K562 (cell line): ENCODE data around the gene MMEL1. TPM values are rescaled to one million over a fixed set of nuclear protein-coding genes. Genes with fewer than 3 reads are reported as not detected.

Experiments used
- ARID1B ChIP-seq: fragments of 450-650 bp; IDR thresholded peaks from 2 replicates; pipeline ENCODE4 v1.6.1; 2016; ENCODE audit warnings: antibody characterized with exemption, mild to moderate bottlenecking, inconsistent platforms
- ARID3A ChIP-seq: IDR thresholded peaks from 2 replicates; pipeline ENCODE4 v1.6.1; 2012; ENCODE audit warnings: low read depth, low read length, improper control_type of control experiment, borderline replicate concordance
- ATF6 ChIP-seq: sonication (generic); formaldehyde crosslinking; IDR thresholded peaks from 2 replicates; pipeline ENCODE4 v1.4.0; 2020; ENCODE audit warnings: mild to moderate bottlenecking, missing genetic modification reagents
- BRD9 ChIP-seq: fragments of 450-650 bp; IDR thresholded peaks from 2 replicates; pipeline ENCODE4 v1.6.1; 2018; ENCODE audit warnings: low read depth; ENCODE audit not compliant: partially characterized antibody
- HOMEZ ChIP-seq: fragments of 250-450 bp; sonication (Bioruptor Pico); IDR thresholded peaks from 2 replicates; pipeline ENCODE4 v1.4.0; 2020; ENCODE audit warnings: mild to moderate bottlenecking, moderate library complexity
- HOXB6 ChIP-seq: fragments of 250-450 bp; sonication (Bioruptor Pico); IDR thresholded peaks from 2 replicates; pipeline ENCODE4 v1.5.1; 2022; ENCODE audit warnings: mild to moderate bottlenecking, borderline replicate concordance
- NCOR1 ChIP-seq: fragments of 450-650 bp; IDR thresholded peaks from 2 replicates; pipeline ENCODE4 v1.6.1; 2016; ENCODE audit warnings: mild to moderate bottlenecking, moderate library complexity
- POLR2AphosphoS5 ChIP-seq: IDR thresholded peaks from 2 replicates; pipeline ENCODE4 v1.6.1; 2011; ENCODE audit warnings: mild to moderate bottlenecking, low read depth, low read length, moderate library complexity; ENCODE audit not compliant: control insufficient read depth, insufficient read depth
- POLR2G ChIP-seq: fragments of 200-400 bp; formaldehyde crosslinking; IDR thresholded peaks from 2 replicates; pipeline ENCODE4 v1.6.1; 2017; ENCODE audit warnings: low read depth, mild to moderate bottlenecking, antibody characterized with exemption, low read length, moderate library complexity
- PTTG1 ChIP-seq: fragments of 450-650 bp; IDR thresholded peaks from 2 replicates; pipeline ENCODE4 v1.6.1; 2016; ENCODE audit warnings: low read depth, mild to moderate bottlenecking, missing genetic modification characterization, missing compliant biosample characterization
- TARDBP ChIP-seq: fragments of 450-650 bp; IDR thresholded peaks from 2 replicates; pipeline ENCODE4 v1.6.1; 2016
- TRIM28 ChIP-seq: fragments of 450-650 bp; IDR thresholded peaks from 2 replicates; pipeline ENCODE4 v1.6.1; 2017
- TSC22D4 ChIP-seq: fragments of 450-650 bp; IDR thresholded peaks from 2 replicates; pipeline ENCODE4 v1.6.1; 2016; ENCODE audit warnings: missing genetic modification characterization, missing biosample characterization, control low read depth
- ZBTB1 ChIP-seq: sonication (generic); formaldehyde crosslinking; IDR thresholded peaks from 2 replicates; pipeline ENCODE4 v1.8.1; 2023; ENCODE audit warnings: missing genetic modification reagents, low read depth, mild to moderate bottlenecking, borderline replicate concordance
- ZFPM2 ChIP-seq: fragments of 250-450 bp; sonication (Bioruptor Pico); IDR thresholded peaks from 2 replicates; pipeline ENCODE4 v1.5.1; 2022; ENCODE audit warnings: mild to moderate bottlenecking
- ZNF277 ChIP-seq: fragments of 250-450 bp; sonication (Bioruptor Pico); IDR thresholded peaks from 2 replicates; pipeline ENCODE4 v1.8.0; 2022; ENCODE audit warnings: inconsistent platforms, mild to moderate bottlenecking, moderate library complexity, borderline replicate concordance
- ZNF512 ChIP-seq: IDR thresholded peaks from 2 replicates; pipeline ENCODE4 v1.6.1; 2016; ENCODE audit warnings: missing genetic modification characterization, missing compliant biosample characterization
- ZNF551 ChIP-seq: fragments of 250-450 bp; sonication (Bioruptor Pico); IDR thresholded peaks from 2 replicates; pipeline ENCODE4 v1.5.0; 2021; ENCODE audit warnings: mild to moderate bottlenecking, moderate library complexity
- polyA plus RNA-seq, 8 experiments: library from polyadenylated mRNA; depleted of rRNA in 4 of 8; stranded (reverse) in 5 of 8; unstranded in 3 of 8; fragments of >200 nt; fragmentation: Nextera tagmentation in 2 of 8; fragmentation: Illumina TruSeq in 1 of 8; extraction: Ambion mirVana in 2 of 8; extraction: Trizol in 1 of 8; gene quantifications; 2 replicates each; pipeline versions ENCODE4 v1.2.1 to v1.2.3, GENCODE V29; 2011 to 2014; ENCODE audit warnings: inconsistent platforms in 1 of 8, missing spikeins in 1 of 8
- total RNA-seq, 7 experiments: library from RNA; depleted of rRNA in 6 of 7; stranded (reverse); fragments of >200 nt in 6 of 7; fragmentation: Illumina TruSeq in 2 of 7; extraction: Trizol in 2 of 7; gene quantifications; 2 replicates each; pipeline versions ENCODE4 v1.2.1 to v1.2.3, GENCODE V29; 2011 to 2021; ENCODE audit warnings: low replicate concordance in 1 of 7

MMEL1 gene
- total and polyA plus RNA-seq, 9 of the 15 experiments (the other 6 are each of a cell fraction or from before 2014, with no cell fraction given), result not detected

GRCh38 chr1:2556678-2557481, 75.9 kb downstream of the MMEL1 start (continued):
- no peak for TF ChIP-seq ZNF512 (tag)
- peak; percentile 18; the same call in 1 of the 2 replicates for TF ChIP-seq POLR2G
- TF ChIP-seq TARDBP, result no peak
- no peak for TF ChIP-seq BRD9
- TF ChIP-seq POLR2AphosphoS5, result no peak
- TF ChIP-seq TRIM28, result no peak
- no peak for TF ChIP-seq ZNF277 (CRISPR knock-in tag)
- TF ChIP-seq HOXB6 (CRISPR knock-in tag), result no peak
- no peak for TF ChIP-seq NCOR1
- TF ChIP-seq ZBTB1, result no peak; the same call in 1 of the 2 replicates
- TF ChIP-seq ZNF551 (CRISPR knock-in tag), result no peak
- TF ChIP-seq HOMEZ (CRISPR knock-in tag), result no peak
- TF ChIP-seq ZFPM2, result no peak
- TF ChIP-seq ARID1B, result no peak
- TF ChIP-seq ATF6 (CRISPR knock-in tag), result no peak
- no peak for TF ChIP-seq PTTG1 (tag)
- TF ChIP-seq TSC22D4 (tag), result no peak
- no peak for TF ChIP-seq ARID3A
